ENCODE data around the gene ADPRH. TPM values are rescaled to one million over a fixed set of nuclear protein-coding genes. Genes with fewer than 3 reads are reported as not detected.
"Not testable (repeated sequence)": the region's sequence is repeated elsewhere in the genome, so short reads cannot be mapped to it uniquely, and the experiment has no call there.

The ADPRH gene
- total RNA-seq, 1 experiment from 2014 or later: 2.0 TPM

DNA sequence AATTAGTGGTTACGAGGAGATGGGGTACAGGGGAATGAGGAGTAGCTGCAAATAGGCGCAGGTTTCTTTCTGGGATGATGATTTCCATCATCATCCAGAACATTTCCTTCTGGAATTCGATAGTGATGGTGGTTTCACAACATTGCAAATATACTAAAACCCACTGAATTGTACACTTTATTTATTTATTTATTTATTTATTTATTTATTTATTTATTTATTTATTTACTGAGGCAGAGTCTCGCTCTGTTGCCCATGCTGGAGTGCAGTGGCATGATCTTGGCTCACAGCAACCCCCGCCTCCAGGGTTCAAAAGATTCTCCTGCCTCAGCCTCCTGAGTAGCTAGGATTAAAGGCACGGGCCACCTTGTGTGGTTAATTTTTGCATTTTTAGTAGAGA is 26.4 kb upstream of the ADPRH start:
- not testable (repeated sequence) for H3K36me3 ChIP-seq; H3K27me3 ChIP-seq (replicated peaks); H3K4me1 ChIP-seq (replicated peaks); DNase-seq (ENCODE audit: low read depth in 1 of 2, low spot score in 2 of 2); H3K4me3 ChIP-seq; H3K27ac ChIP-seq; H3K9me3 ChIP-seq (replicated peaks)

DNA sequence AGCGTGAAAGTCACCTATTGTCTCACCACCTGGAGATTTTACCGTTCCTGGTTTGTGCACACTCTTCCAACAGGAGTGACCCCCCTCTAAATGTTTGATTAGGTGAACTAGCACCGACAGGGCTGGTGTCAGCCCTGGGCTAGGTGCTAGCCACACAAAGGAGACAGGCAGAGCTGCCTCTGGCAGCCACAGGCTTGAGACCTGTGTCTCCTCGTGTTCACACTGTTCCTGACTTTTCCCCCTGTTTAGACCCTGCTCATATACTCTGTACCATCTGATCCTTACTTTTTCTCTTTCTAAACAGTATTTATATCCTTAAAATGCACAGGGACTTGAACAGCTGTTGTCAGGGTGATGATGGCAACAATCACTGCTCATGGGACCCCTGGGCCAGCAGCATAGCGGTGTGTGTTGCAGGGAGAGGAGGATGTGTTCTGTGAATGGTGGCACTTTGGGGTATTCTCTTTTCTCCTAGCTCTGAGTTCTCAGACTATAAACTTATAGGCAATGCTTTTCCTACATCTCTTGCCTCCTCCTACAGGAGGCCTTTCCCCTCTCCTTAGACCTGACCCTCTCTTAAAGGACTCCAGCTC is 25.4 kb upstream of the ADPRH start:
- no peak for DNase-seq (ENCODE audit: low read depth in 1 of 2, low spot score in 2 of 2)
- Histone ChIP-seq H3K27me3 (replicated peaks) (no peaks in the 10 kb centered on the region), H3K9me3 (replicated peaks) (no peaks in the 10 kb centered on the region), H3K27ac (no peak overlapping the region), H3K4me3 (no peak overlapping the region), H3K4me1 (replicated peaks) (no peaks in the 10 kb centered on the region), H3K36me3 (no peaks in the 10 kb centered on the region)

DNA sequence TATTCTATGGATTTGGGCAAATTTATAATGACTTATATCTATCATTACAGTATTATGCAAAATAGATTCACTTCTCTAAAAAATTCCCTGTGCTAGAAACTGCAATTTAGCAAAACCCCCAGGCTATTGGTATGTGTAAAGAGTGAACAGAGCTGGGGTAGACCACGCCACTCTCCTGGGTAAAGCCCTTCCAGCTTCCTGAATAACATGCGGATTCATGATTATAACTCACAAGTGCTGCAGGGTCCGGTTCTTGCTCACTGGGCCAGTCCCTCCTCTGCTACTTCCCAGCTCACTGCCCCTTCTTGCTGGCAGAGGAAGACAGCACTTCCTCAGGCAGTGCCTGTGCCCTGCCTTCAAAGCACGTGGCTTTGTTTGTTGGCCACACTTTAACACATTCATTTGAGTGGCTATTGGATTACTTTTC is 24.0 kb upstream of the ADPRH start:
- H3K27me3 ChIP-seq (replicated peaks): no peaks in the 10 kb centered on the region
- no peak for DNase-seq (ENCODE audit: low read depth in 1 of 2, low spot score in 2 of 2)
- H3K9me3 ChIP-seq (replicated peaks): no peaks in the 10 kb centered on the region
- H3K36me3 ChIP-seq: no peaks in the 10 kb centered on the region
- no peak overlapping the region for H3K27ac ChIP-seq
- H3K4me1 ChIP-seq (replicated peaks): no peaks in the 10 kb centered on the region
- H3K4me3 ChIP-seq: no peak overlapping the region

DNA sequence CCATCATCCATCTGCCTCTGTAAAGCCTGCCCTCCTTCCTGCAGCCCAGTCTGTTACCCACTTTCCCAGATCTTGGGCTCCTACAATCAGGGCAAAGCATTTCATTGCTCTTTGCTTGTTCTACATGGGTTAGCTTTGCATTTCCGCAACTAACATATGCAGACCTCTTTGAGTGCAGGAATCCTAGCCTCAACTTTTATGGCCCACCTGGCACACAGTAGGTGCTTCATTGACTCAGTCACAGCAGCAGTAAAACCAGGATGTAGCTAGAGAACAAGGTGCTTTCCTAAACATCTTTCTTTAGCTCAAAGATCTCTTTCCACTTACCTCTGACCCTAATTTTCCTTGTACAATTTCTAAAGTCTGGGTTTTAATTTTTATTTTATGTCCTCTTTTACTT is 23.4 kb upstream of the ADPRH start:
- Histone ChIP-seq H3K27ac (no peak overlapping the region), H3K27me3 (replicated peaks) (no peaks in the 10 kb centered on the region), H3K36me3 (no peaks in the 10 kb centered on the region), H3K4me1 (replicated peaks) (no peaks in the 10 kb centered on the region), H3K9me3 (replicated peaks) (no peaks in the 10 kb centered on the region), H3K4me3 (no peak overlapping the region)
- no peak for DNase-seq (ENCODE audit: low read depth in 1 of 2, low spot score in 2 of 2)

DNA sequence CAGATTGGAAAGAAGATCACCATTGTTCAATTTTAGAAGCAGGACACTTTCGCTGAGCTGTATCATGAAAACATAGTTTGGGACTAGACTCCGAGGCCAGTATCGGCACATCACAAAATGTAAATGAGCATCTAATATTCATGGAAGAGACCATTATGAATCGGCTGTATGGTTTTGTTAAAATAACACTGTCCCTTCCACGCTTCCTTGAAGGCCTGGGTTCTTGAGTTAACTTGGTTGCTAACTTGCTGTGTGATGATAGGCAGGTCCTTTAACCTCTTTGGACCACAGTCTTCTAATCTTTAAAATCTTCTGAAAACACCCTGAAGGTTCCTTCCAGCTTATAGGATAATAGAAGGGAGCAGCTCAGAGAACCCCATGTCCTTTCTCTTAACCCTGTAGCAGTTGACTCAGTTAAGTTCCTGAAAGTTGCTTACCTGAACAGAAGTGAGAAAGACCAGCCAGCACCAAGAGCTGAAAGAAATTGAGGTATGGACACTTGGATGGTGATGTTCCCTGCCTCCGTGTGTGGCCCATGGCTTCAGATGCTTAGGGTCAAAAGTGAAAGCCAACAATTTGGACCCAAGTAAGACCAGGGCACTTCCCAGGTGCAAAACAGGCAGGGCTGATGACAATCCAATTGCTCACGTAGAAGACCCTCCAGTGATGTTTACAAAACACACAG is 22.0 kb upstream of the ADPRH start:
- DNase-seq (ENCODE audit: low read depth in 1 of 2, low spot score in 2 of 2): no peak

DNA sequence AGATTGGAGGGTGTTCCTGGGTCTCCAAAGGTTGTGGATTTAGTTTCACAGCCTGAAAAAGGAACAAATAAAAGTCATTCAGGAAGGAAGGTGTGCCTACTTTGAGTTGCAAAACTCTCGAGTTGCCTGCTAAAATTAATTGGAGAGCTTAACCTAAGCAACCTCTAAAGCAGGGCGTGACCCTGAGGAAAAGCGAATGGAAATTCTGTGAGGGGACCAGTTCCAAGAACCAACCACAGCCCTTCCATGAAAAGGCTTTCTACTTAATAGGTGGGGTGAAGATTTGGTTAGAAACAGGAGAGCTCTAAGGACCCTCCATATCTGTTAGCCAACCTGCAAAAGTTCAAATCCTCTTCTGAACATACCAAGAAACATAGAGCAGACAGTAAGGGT is 21.4 kb upstream of the ADPRH start:
- H3K9me3 ChIP-seq (replicated peaks): no peaks in the 10 kb centered on the region
- no peaks in the 10 kb centered on the region for H3K27me3 ChIP-seq (replicated peaks)

More for the DNA sequence above, 22.0 kb upstream of the ADPRH start:
- H3K4me1 ChIP-seq (replicated peaks): no peaks in the 10 kb centered on the region
- H3K36me3 ChIP-seq: no peaks in the 10 kb centered on the region
- H3K9me3 ChIP-seq (replicated peaks): no peaks in the 10 kb centered on the region
- H3K4me3 ChIP-seq: no peak overlapping the region
- H3K27me3 ChIP-seq (replicated peaks): no peaks in the 10 kb centered on the region
- no peak overlapping the region for H3K27ac ChIP-seq

DNA sequence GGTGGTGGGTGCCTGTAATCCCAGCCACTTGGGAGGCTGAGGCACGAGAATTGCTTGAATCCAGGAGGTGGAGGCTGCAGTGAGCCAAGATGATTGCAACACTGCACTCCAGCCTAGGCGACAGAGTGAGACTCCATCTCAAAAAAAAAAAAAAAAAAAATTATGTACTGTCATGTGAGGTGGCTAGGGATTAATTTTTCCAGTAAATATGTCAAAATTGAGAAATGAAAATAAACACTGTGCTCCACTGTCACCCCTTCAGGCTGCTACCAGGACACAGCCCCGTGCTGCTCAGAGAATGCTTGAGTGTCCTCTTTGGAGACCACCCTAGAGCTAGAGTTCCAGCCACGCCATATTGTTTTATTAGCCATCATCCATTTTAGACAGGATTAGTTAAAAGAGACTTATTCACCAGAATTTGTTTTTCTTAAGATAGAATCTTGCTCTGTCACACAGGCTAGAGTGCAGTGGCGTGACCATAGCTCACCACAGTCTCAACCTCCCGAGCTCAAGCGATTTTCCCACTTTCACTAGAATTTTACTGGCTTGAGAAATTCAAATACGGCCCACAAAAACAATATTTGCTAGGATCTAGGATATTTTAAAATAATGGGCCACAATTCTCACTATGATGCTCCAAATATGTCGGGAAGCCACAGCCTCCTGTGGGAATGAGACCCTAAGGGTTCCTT is 20.5 kb upstream of the ADPRH start:
- DNase-seq (ENCODE audit: low read depth in 1 of 2, low spot score in 2 of 2): no peak
- H3K4me1 ChIP-seq (replicated peaks): no peaks in the 10 kb centered on the region
- H3K27me3 ChIP-seq (replicated peaks): no peaks in the 10 kb centered on the region
- H3K4me3 ChIP-seq: no peak overlapping the region
- no peaks in the 10 kb centered on the region for H3K36me3 ChIP-seq
- H3K27ac ChIP-seq: no peak overlapping the region
- no peaks in the 10 kb centered on the region for H3K9me3 ChIP-seq (replicated peaks)

More for the DNA sequence above, 21.4 kb upstream of the ADPRH start:
- Histone ChIP-seq H3K4me1 (replicated peaks) (no peaks in the 10 kb centered on the region), H3K36me3 (no peaks in the 10 kb centered on the region), H3K27ac (no peak overlapping the region), H3K4me3 (no peak overlapping the region)
- DNase-seq (ENCODE audit: low read depth in 1 of 2, low spot score in 2 of 2): no peak

DNA sequence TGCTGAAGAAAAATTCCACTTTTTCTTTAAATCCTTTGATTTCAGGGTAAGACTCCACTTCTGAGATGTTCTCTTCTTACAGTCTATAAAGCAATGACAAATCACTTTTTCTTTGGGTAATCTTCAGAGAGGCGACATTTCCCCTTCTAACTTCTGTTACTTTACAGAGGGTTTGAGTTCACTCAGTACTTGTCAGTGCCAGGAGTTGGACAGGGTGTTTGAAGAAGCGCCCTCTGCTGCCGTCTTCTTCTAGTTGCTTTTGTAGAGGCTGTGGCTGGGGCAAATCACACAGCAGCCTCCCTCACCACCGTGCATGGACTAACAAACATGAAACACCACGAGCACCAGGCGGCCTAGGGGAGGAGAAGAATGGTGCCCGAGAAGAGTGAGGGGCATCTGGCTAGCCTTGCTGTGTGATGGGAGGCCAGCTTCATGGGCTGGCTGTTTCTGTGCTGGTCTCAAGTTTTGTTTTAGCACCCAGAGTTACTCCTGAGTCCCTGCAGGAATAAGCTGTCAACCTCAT is 19.8 kb upstream of the ADPRH start, which contains the start of gene CD80:
TSS of gene CD80 (minus strand) at position 174 of the 523 bp plus-strand sequence. CDS start 1,886 bp downstream, outside the sequence.
- no peaks in the 10 kb centered on the region for H3K4me1 ChIP-seq (replicated peaks)
- peak; percentile 7 to 46 for DNase-seq (ENCODE audit: low read depth in 1 of 2, low spot score in 2 of 2)
- H3K4me3 ChIP-seq: no peak within 1 kb of the TSS
- no peak within 1 kb of the TSS for H3K27ac ChIP-seq
- H3K36me3 ChIP-seq: no peaks in the 10 kb centered on the region
- no peaks in the 10 kb centered on the region for H3K27me3 ChIP-seq (replicated peaks)
- no peaks in the 10 kb centered on the region for H3K9me3 ChIP-seq (replicated peaks)

DNA sequence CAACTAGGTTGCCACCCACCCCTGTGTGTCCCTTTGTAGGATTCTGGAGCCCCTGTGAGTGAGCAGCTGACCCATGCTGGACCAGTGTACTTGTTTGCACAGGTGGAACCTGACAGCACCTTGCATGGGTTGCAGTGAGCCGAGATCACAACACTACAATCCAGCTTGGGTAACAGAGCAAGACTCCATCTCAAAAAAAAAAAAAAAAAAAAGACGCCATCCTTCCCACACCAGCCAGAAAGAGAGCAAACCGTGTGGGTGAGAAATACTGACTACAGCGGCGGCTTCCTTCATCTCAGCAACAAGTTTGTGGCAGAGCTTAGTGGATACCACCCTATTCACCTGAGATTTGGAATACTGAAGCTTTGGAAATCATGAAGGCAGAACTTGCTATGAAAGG is 19.1 kb upstream of the ADPRH start:
- no peaks in the 10 kb centered on the region for H3K27me3 ChIP-seq (replicated peaks)
- no peak for DNase-seq (ENCODE audit: low read depth in 1 of 2, low spot score in 2 of 2)
- H3K4me3 ChIP-seq: no peak overlapping the region
- no peak overlapping the region for H3K27ac ChIP-seq
- H3K36me3 ChIP-seq: no peaks in the 10 kb centered on the region
- no peaks in the 10 kb centered on the region for H3K9me3 ChIP-seq (replicated peaks)
- no peaks in the 10 kb centered on the region for H3K4me1 ChIP-seq (replicated peaks)

DNA sequence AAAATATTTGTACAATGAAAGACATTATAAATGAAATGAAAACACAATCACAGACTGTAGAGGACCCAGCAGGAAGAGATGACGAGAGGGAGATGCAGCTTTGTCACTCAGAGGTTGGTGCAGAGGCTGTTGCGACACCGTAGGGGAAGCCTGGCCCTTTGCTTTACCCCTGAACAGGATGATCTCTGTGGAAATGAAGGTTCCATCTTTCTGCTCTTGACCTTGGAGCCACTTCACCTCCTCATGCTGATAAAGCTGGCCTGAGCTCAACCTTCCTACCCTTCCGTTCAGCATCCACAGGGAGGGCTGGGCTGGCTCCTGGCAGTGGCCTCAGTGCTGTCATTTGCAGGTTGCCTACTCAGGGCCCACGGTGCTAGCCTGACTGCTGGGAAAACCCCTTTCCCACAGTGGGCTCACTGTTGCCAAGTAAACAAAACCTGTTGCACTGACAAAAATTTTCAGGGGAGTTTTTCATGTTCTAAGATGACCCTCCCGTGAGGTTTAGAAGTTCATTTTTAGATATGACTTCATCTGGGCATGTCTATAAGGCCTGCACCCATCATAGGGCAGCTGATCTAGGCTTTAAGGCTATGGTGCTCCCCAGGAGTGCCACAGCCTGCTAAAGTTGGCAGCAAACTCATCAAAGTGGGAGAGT is 16.9 kb upstream of the ADPRH start:
- DNase-seq (ENCODE audit: low read depth in 1 of 2, low spot score in 2 of 2): no peak
- no peak overlapping the region for H3K27ac ChIP-seq
- no peaks in the 10 kb centered on the region for H3K36me3 ChIP-seq
- H3K9me3 ChIP-seq (replicated peaks): no peaks in the 10 kb centered on the region
- no peaks in the 10 kb centered on the region for H3K4me1 ChIP-seq (replicated peaks)
- no peak overlapping the region for H3K4me3 ChIP-seq
- no peaks in the 10 kb centered on the region for H3K27me3 ChIP-seq (replicated peaks)

DNA sequence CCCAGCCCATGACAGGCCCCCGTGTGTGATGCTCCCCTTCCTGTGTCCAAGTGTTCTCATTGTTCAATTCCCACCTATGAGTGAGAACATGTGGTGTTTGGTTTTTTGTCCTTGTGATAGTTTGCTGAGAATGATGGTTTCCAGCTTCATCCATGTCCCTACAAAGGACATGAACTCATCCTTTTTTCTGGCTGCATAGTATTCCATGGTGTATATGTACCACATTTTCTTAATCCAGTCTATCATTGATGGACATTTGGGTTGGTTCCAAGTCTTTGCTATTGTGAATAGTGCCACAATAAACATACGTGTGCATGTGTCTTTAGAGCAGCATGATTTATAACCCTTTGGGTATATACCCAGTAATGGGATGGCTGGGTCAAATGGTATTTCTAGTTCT is 16.0 kb upstream of the ADPRH start:
- H3K36me3 ChIP-seq: not testable (repeated sequence)

DNA sequence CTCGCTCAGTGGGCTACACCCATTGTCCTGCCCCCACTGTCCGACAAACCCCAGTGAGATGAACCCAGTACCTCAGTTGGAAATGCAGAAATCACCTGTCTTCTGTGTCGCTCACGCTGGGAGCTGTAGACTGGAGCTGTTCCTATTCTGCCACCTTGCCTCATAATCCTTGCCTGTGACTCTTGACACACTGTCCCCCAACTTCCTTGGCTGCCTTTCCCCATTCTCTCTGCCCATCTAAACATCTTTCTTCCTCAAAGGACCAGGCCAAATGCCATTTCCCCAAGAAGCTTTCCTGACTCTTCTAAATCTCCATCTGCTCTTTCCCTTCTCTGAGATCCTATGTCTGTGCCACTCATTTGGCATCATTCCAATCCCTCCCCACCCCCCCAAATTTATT is 10.1 kb upstream of the ADPRH start:
- no peak overlapping the region for H3K27ac ChIP-seq
- no peaks in the 10 kb centered on the region for H3K4me1 ChIP-seq (replicated peaks)
- H3K27me3 ChIP-seq (replicated peaks): no peaks in the 10 kb centered on the region
- no peak for DNase-seq (ENCODE audit: low read depth in 1 of 2, low spot score in 2 of 2)
- no peaks in the 10 kb centered on the region for H3K36me3 ChIP-seq
- no peak overlapping the region for H3K4me3 ChIP-seq
- H3K9me3 ChIP-seq (replicated peaks): no peaks in the 10 kb centered on the region

More for the DNA sequence above, 16.0 kb upstream of the ADPRH start:
- not testable (repeated sequence) for H3K4me1 ChIP-seq (replicated peaks); H3K4me3 ChIP-seq; H3K9me3 ChIP-seq (replicated peaks); DNase-seq (ENCODE audit: low read depth in 1 of 2, low spot score in 2 of 2); H3K27me3 ChIP-seq (replicated peaks); H3K27ac ChIP-seq

DNA sequence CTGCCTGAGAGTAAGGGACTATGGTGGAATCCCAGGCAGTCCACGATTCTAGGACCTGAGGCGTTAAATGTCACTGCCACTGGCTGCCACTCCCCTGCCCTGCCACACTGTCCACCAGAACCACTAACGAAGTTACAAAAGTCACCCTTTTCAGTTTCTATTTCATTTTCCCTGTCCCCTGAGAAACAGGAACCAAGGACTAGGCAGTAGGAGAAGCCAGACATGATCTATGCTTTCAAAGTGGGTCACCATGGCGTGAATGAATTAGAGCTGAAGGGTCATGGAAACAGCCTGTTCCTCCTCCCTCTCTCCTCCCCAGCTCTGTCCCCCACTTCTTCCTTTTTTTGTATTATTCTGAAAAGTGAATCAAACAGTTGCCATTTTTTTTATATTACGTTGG is 9.1 kb upstream of the ADPRH start:
- H3K27me3 ChIP-seq (replicated peaks): no peaks in the 10 kb centered on the region
- H3K4me3 ChIP-seq: no peak overlapping the region
- H3K9me3 ChIP-seq (replicated peaks): no peaks in the 10 kb centered on the region
- no peaks in the 10 kb centered on the region for H3K4me1 ChIP-seq (replicated peaks)
- DNase-seq (ENCODE audit: low read depth in 1 of 2, low spot score in 2 of 2): no peak
- H3K36me3 ChIP-seq: no peaks in the 10 kb centered on the region
- no peak overlapping the region for H3K27ac ChIP-seq

DNA sequence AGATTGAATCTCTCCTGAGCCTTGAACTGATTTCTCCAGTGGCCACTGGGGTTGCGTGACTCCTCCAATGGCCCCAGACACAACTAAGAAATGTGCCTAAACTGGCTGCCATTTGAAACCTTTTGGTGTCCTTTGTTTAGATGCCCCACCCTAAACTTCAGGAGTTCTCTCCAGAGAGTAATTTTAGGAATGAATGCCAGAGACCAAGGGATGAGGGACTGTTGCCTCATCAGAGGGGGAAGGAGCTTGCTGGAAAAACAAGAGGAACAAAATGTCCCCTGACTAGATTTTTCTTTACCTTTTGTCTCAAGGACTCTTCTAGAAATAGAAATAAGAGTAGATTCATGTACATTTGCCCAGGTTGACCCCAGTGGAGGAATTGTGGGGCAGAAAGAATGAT is 8.1 kb upstream of the ADPRH start:
- no peaks in the 10 kb centered on the region for H3K4me1 ChIP-seq (replicated peaks)
- H3K4me3 ChIP-seq: no peak overlapping the region
- H3K27ac ChIP-seq: no peak overlapping the region
- H3K36me3 ChIP-seq: no peaks in the 10 kb centered on the region
- H3K9me3 ChIP-seq (replicated peaks): no peaks in the 10 kb centered on the region
- no peak for DNase-seq (ENCODE audit: low read depth in 1 of 2, low spot score in 2 of 2)
- H3K27me3 ChIP-seq (replicated peaks): no peaks in the 10 kb centered on the region

Data from SJSA1 (cell line).